Neural progenitor cell (in vitro differentiated cells): ENCODE measurements around the gene SMIM41. TPM values are rescaled to one million over a fixed set of nuclear protein-coding genes. Genes with fewer than 3 reads are reported as not detected.
A peak's percentile ranks its signal among the peaks of the same experiment; 100 is the strongest.

Experiments
- DNase-seq: peaks from one replicate; pipeline ENCODE4 v3.0.0-alpha.2; 2016; ENCODE audit warnings: low spot score
- H2AFZ ChIP-seq: fragments of 200-600 bp; sonication (generic); replicated peaks from 2 replicates; pipeline ENCODE4 v1.6.1; 2016; ENCODE audit warnings: antibody characterized with exemption
- H3F3A ChIP-seq: fragments of 200-600 bp; sonication (generic); 2 replicates; pipeline ENCODE4 v1.6.1; 2016; ENCODE audit warnings: antibody characterized with exemption, low read depth
- H3K27ac ChIP-seq: fragments of 200-600 bp; sonication (generic); 2 replicates; pipeline ENCODE4 v1.5.1; 2016; ENCODE audit warnings: mild to moderate bottlenecking
- H3K27me3 ChIP-seq: fragments of 200-600 bp; sonication (generic); 2 replicates; pipeline ENCODE4 v1.6.1; 2016; ENCODE audit warnings: mild to moderate bottlenecking, moderate library complexity
- H3K36me3 ChIP-seq: fragments of 200-600 bp; sonication (generic); 2 replicates; pipeline ENCODE4 v1.5.1; 2016
- H3K4me1 ChIP-seq: fragments of 200-600 bp; sonication (generic); 2 replicates; pipeline ENCODE4 v1.6.1; 2016; ENCODE audit warnings: mixed run types
- H3K4me2 ChIP-seq: fragments of 200-600 bp; sonication (generic); 2 replicates; pipeline ENCODE4 v1.6.1; 2016
- H3K4me3 ChIP-seq: fragments of 200-600 bp; sonication (generic); 2 replicates; pipeline ENCODE4 v1.5.1; 2016
- H3K79me2 ChIP-seq: fragments of 200-600 bp; sonication (generic); 2 replicates; pipeline ENCODE4 v1.6.1; 2016; ENCODE audit warnings: low read depth
- H3K9ac ChIP-seq: fragments of 200-600 bp; sonication (generic); 2 replicates; pipeline ENCODE4 v1.6.1; 2016
- H3K9me3 ChIP-seq: fragments of 200-600 bp; sonication (generic); 2 replicates; pipeline ENCODE4 v1.5.1; 2016; ENCODE audit warnings: low read depth
- H4K20me1 ChIP-seq: fragments of 200-600 bp; sonication (generic); 2 replicates; pipeline ENCODE4 v1.6.1; 2016; ENCODE audit warnings: low read depth
- H3K27ac Mint-ChIP-seq: 3 replicates; pipeline ENCODE4 v1.8.0; 2021; ENCODE audit warnings: mixed read lengths
- H3K27me3 Mint-ChIP-seq: 2 replicates; pipeline ENCODE4 v1.8.0; 2022; ENCODE audit warnings: low read depth, mild to moderate bottlenecking, inconsistent platforms, moderate library complexity, mixed read lengths; ENCODE audit not compliant: insufficient read depth
- H3K36me3 Mint-ChIP-seq: 3 replicates; pipeline ENCODE4 v1.8.0; 2021; ENCODE audit warnings: mixed read lengths
- H3K4me1 Mint-ChIP-seq: 3 replicates; pipeline ENCODE4 v1.8.0; 2021; ENCODE audit warnings: mixed read lengths
- H3K4me3 Mint-ChIP-seq: 3 replicates; pipeline ENCODE4 v1.8.0; 2021; ENCODE audit warnings: mild to moderate bottlenecking, moderate library complexity, mixed read lengths
- H3K9me3 Mint-ChIP-seq: 3 replicates; pipeline ENCODE4 v1.8.0; 2020; ENCODE audit warnings: mixed read lengths
- CTCF ChIP-seq: fragments of 200-600 bp; sonication (generic); IDR thresholded peaks from 2 replicates; pipeline ENCODE4 v1.5.1; 2017; ENCODE audit warnings: antibody characterized with exemption, mild to moderate bottlenecking
- EZH2 ChIP-seq: fragments of 200-600 bp; sonication (generic); IDR thresholded peaks from 2 replicates; pipeline ENCODE4 v1.6.1; 2017; ENCODE audit warnings: antibody characterized with exemption, mild to moderate bottlenecking, moderate library complexity
- EZH2phosphoT487 ChIP-seq: fragments of 200-600 bp; sonication (generic); IDR thresholded peaks from 2 replicates; pipeline ENCODE4 v1.6.1; 2017; ENCODE audit warnings: antibody characterized with exemption
- total RNA-seq: library from RNA; depleted of rRNA; stranded (reverse); fragments of >200 nt; gene quantifications from 2 replicates; pipeline ENCODE4 v1.2.3, GENCODE V29; 2015; ENCODE audit warnings: low replicate concordance

SMIM41 gene
- total RNA-seq, 1 donor from 2014 or later: not detected

- Mint-ChIP-seq H3K4me1 (peaks cover 27% of the 10 kb centered on the region), H3K36me3 (peaks cover 11% of the 10 kb centered on the region), H3K4me3 (peak within 1 kb of the TSS; percentile 99), H3K9me3 (no peaks in the 10 kb centered on the region), H3K27ac (peak within 1 kb of the TSS; percentile 100), H3K27me3 (peaks cover 9% of the 10 kb centered on the region)
- Histone ChIP-seq H3K79me2 (peaks cover 41% of the 10 kb centered on the region), H3K4me3 (peak within 1 kb of the TSS; percentile 97), H3K4me2 (peak within 1 kb of the TSS; percentile 99), H3K27ac (peak within 1 kb of the TSS; percentile 97), H3F3A (peaks cover 5% of the 10 kb centered on the region), H4K20me1 (peaks cover 20% of the 10 kb centered on the region), H3K9ac (peak within 1 kb of the TSS; percentile 97), H3K36me3 (no peaks in the 10 kb centered on the region), H3K27me3 (peaks cover 18% of the 10 kb centered on the region), H3K9me3 (no peaks in the 10 kb centered on the region), H3K4me1 (peaks cover 7% of the 10 kb centered on the region), H2AFZ (peak within 1 kb of the TSS; percentile 95)
- TF ChIP-seq CTCF: peak; percentile 81
- no peak for TF ChIP-seq EZH2phosphoT487
- no peak for TF ChIP-seq EZH2
- peak; percentile 97 for DNase-seq
Measured at GRCh38 chr12:52069327-52070184, 9.9 kb upstream of the SMIM41 start, which contains the start of gene ATG101. ATG101 (plus strand) TSS chr12:52069978; CDS start chr12:52073651, 3,673 bp downstream.

GRCh38 chr12:52070185-52070925, 9.1 kb upstream of the SMIM41 start:
- H3K4me2 ChIP-seq: peak overlapping the region; percentile 99
- Mint-ChIP-seq H3K4me3 (peak overlapping the region; percentile 99), H3K36me3 (peaks cover 14% of the 10 kb centered on the region), H3K4me1 (peaks cover 25% of the 10 kb centered on the region), H3K27me3 (peaks cover 9% of the 10 kb centered on the region), H3K9me3 (no peaks in the 10 kb centered on the region), H3K27ac (peak overlapping the region; percentile 92)
- peak overlapping the region; percentile 97 for H3K4me3 ChIP-seq
- H3K79me2 ChIP-seq: peaks cover 41% of the 10 kb centered on the region
- no peaks in the 10 kb centered on the region for H3K36me3 ChIP-seq
- peaks cover 5% of the 10 kb centered on the region for H3F3A ChIP-seq
- H4K20me1 ChIP-seq: peaks cover 24% of the 10 kb centered on the region
- no peak for DNase-seq
- peaks cover 18% of the 10 kb centered on the region for H3K27me3 ChIP-seq
- no peaks in the 10 kb centered on the region for H3K9me3 ChIP-seq
- peak overlapping the region; percentile 95 for H2AFZ ChIP-seq
- peak overlapping the region; percentile 97 for H3K9ac ChIP-seq
- peaks cover 7% of the 10 kb centered on the region for H3K4me1 ChIP-seq
- peak overlapping the region; percentile 97 for H3K27ac ChIP-seq
- TF ChIP-seq EZH2 (no peak), CTCF (no peak), EZH2phosphoT487 (no peak)

- H3K36me3 Mint-ChIP-seq: peaks cover 26% of the 10 kb centered on the region
- no peak overlapping the region for H2AFZ ChIP-seq
- H3K4me3 Mint-ChIP-seq: no peak overlapping the region
- no peak overlapping the region for H3K4me3 ChIP-seq
- peaks cover 7% of the 10 kb centered on the region for H3K4me1 ChIP-seq
- H3K27me3 Mint-ChIP-seq: peaks cover 6% of the 10 kb centered on the region
- no peak for TF ChIP-seq EZH2phosphoT487
- TF ChIP-seq CTCF: no peak
- TF ChIP-seq EZH2: no peak
- no peaks in the 10 kb centered on the region for H3K9me3 ChIP-seq
- H3K27me3 ChIP-seq: no peaks in the 10 kb centered on the region
- H4K20me1 ChIP-seq: peaks cover 29% of the 10 kb centered on the region
- peaks cover 41% of the 10 kb centered on the region for H3K79me2 ChIP-seq
- H3F3A ChIP-seq: peaks cover 5% of the 10 kb centered on the region
- H3K9ac ChIP-seq: no peak overlapping the region
- H3K4me1 Mint-ChIP-seq: peaks cover 25% of the 10 kb centered on the region
- no peaks in the 10 kb centered on the region for H3K36me3 ChIP-seq
- H3K27ac ChIP-seq: no peak overlapping the region
- no peak overlapping the region for H3K27ac Mint-ChIP-seq
- no peak for DNase-seq
- no peak overlapping the region for H3K4me2 ChIP-seq
- H3K9me3 Mint-ChIP-seq: no peaks in the 10 kb centered on the region
Measured at GRCh38 chr12:52073531-52074381, 5.7 kb upstream of the SMIM41 start.
